A549 (cell line): ENCODE data around the gene OSTC.

Experiments used
- CTCF ChIP-seq: fragments of >200 bp; sonication (Bioruptor Twin); formaldehyde crosslinking; IDR thresholded peaks from 3 replicates; pipeline ENCODE4 v1.5.1; 2016
- HDAC2 ChIP-seq: fragments of 200-600 bp; sonication (generic); IDR thresholded peaks from 2 replicates; pipeline ENCODE4 v1.6.1; 2016
- JUN ChIP-seq, 2 experiments: fragments of >200 bp; sonication (Bioruptor Twin); formaldehyde crosslinking; IDR thresholded peaks; 2 replicates in 1 of 2; 3 replicates in 1 of 2; pipeline ENCODE4 v1.6.1; 2016 to 2017
- JUNB ChIP-seq: fragments of >200 bp; sonication (Bioruptor Twin); formaldehyde crosslinking; IDR thresholded peaks from 2 replicates; pipeline ENCODE4 v1.6.1; 2016
- MAZ ChIP-seq: fragments of 150-350 bp; IDR thresholded peaks from 2 replicates; pipeline ENCODE4 v1.6.1; 2014; ENCODE audit warnings: antibody characterized with exemption, low read depth, low read length, borderline replicate concordance
- POLR2A ChIP-seq: IDR thresholded peaks from 2 replicates; pipeline ENCODE4 v1.6.1; 2012; ENCODE audit warnings: mild to moderate bottlenecking, low read length
- RFX5 ChIP-seq: fragments of 450-650 bp; IDR thresholded peaks from 2 replicates; pipeline ENCODE4 v1.7.1; 2014; ENCODE audit warnings: antibody characterized with exemption, mild to moderate bottlenecking, moderate library complexity
- RNF2 ChIP-seq: fragments of 200-600 bp; sonication (generic); IDR thresholded peaks from 2 replicates; pipeline ENCODE4 v1.6.1; 2016; ENCODE audit warnings: low read depth, mild to moderate bottlenecking, antibody characterized with exemption, moderate library complexity, borderline replicate concordance
- ZFP36 ChIP-seq: fragments of 450-650 bp; IDR thresholded peaks from 2 replicates; pipeline ENCODE4 v1.6.1; 2014; ENCODE audit warnings: borderline replicate concordance; ENCODE audit not compliant: partially characterized antibody
- TF ChIP-seq, protein P1 (sequence below): fragments of 200-600 bp; sonication (generic); IDR thresholded peaks from 2 replicates; pipeline ENCODE4 v1.6.1; 2016; ENCODE audit warnings: antibody characterized with exemption, mild to moderate bottlenecking, moderate library complexity

DNA sequence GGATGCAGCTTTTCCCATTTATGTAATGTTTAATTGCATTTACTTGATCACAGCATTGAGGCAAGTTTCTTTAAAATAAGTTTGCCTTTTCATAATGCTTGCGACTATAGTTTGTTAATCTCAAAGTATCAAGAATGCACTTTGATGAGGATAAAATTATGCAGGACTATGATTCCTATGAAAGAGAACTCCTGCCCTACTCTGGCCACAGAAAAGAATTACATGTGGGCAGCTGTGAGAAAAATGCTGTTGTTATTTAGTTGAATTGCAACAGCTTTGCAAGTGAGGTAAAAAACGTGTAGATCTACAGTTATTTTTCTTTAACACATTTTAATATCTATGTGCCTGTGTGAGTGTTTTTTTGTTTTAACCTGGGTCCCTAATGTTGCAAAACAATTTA is 12.5 kb upstream of the OSTC start:
- no peak for TF ChIP-seq CTCF
- TF ChIP-seq ZFP36 = no peak
- TF ChIP-seq MAZ = no peak
- TF ChIP-seq HDAC2 = no peak
- TF ChIP-seq POLR2A = no peak
- TF ChIP-seq RNF2 = no peak
- no peak for TF ChIP-seq RFX5
- TF ChIP-seq JUNB = no peak
- TF ChIP-seq JUN (IDR thresholded peaks at IDR 0.05) = no peak
- TF ChIP-seq, protein P1, sequence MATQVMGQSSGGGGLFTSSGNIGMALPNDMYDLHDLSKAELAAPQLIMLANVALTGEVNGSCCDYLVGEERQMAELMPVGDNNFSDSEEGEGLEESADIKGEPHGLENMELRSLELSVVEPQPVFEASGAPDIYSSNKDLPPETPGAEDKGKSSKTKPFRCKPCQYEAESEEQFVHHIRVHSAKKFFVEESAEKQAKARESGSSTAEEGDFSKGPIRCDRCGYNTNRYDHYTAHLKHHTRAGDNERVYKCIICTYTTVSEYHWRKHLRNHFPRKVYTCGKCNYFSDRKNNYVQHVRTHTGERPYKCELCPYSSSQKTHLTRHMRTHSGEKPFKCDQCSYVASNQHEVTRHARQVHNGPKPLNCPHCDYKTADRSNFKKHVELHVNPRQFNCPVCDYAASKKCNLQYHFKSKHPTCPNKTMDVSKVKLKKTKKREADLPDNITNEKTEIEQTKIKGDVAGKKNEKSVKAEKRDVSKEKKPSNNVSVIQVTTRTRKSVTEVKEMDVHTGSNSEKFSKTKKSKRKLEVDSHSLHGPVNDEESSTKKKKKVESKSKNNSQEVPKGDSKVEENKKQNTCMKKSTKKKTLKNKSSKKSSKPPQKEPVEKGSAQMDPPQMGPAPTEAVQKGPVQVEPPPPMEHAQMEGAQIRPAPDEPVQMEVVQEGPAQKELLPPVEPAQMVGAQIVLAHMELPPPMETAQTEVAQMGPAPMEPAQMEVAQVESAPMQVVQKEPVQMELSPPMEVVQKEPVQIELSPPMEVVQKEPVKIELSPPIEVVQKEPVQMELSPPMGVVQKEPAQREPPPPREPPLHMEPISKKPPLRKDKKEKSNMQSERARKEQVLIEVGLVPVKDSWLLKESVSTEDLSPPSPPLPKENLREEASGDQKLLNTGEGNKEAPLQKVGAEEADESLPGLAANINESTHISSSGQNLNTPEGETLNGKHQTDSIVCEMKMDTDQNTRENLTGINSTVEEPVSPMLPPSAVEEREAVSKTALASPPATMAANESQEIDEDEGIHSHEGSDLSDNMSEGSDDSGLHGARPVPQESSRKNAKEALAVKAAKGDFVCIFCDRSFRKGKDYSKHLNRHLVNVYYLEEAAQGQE = no peak
